ENCODE data around the gene RNASE11. TPM values are rescaled to one million over a fixed set of nuclear protein-coding genes. Genes with fewer than 3 reads are reported as not detected.

RNASE11 gene
- total and polyA plus RNA-seq, 4 donors: not detected

- TF ChIP-seq ATF3 (IDR thresholded peaks at IDR 0.05) (no peak), FOXA1 (IDR thresholded peaks at IDR 0.05) (no peak), TAF1 (conservative IDR thresholded peaks at IDR 0.05) (no peak), CTCF (IDR thresholded peaks at IDR 0.05; ENCODE audit: low read depth, low read length, missing input control) (no peak), RAD21 (IDR thresholded peaks at IDR 0.05) (no peak), SP1 (IDR thresholded peaks at IDR 0.05) (no peak), HNF4G (IDR thresholded peaks at IDR 0.05) (no peak), EGR1 (IDR thresholded peaks at IDR 0.05; ENCODE audit: low read depth in 2 of 2) (no peak), YY1 (IDR thresholded peaks at IDR 0.05) (no peak), ZBTB33 (IDR thresholded peaks at IDR 0.05) (no peak), GABPA (IDR thresholded peaks at IDR 0.05 in 1 of 2, conservative IDR thresholded peaks at IDR 0.05 in 1 of 2) (no peak), FOXA2 (IDR thresholded peaks at IDR 0.05) (no peak), REST (IDR thresholded peaks at IDR 0.05) (no peak)
Observed at GRCh38 chr14:20606902-20607242, 19.1 kb upstream of the RNASE11 start.

GRCh38 chr14:20606190-20606901 lies 18.5 kb upstream of the RNASE11 start:
- WGBS: 30% methylated on average over 8 of the region's 8 CpGs
- no peak for DNase-seq (ENCODE audit: low spot score)
- H3K9ac ChIP-seq (ENCODE audit: low read depth in 1 of 2, low read length in 2 of 2): no peak overlapping the region

More at GRCh38 chr14:20606902-20607242, 19.1 kb upstream of the RNASE11 start:
- DNase-seq (ENCODE audit: low spot score): no peak
- Histone ChIP-seq H3K4me1 (ENCODE audit: control insufficient read depth in 4 of 4, insufficient read depth in 4 of 4, low read length in 3 of 4) (peaks cover 0 to 34% (median 11%) of the 10 kb centered on the region in 4 donors), H3K36me3 (ENCODE audit: control insufficient read depth in 4 of 4, insufficient read depth in 3 of 4, low read depth in 1 of 4, low read length in 3 of 4) (no peaks in the 10 kb centered on the region), H3K9ac (ENCODE audit: low read depth in 1 of 2, low read length in 2 of 2) (no peak overlapping the region), H3K27ac (ENCODE audit: low read depth in 1 of 2, low read length in 2 of 2) (no peak overlapping the region), H3K4me3 (ENCODE audit: low read depth in 1 of 3, low read length in 3 of 3) (no peak overlapping the region), H3K27me3 (ENCODE audit: control insufficient read depth in 4 of 4, insufficient read depth in 4 of 4, low read length in 3 of 4) (no peaks in the 10 kb centered on the region), H3K9me3 (ENCODE audit: control insufficient read depth in 4 of 4, low read length in 3 of 4) (no peaks in the 10 kb centered on the region)
- 60% methylated on average over 2 of the region's 2 CpGs for WGBS

More at GRCh38 chr14:20606190-20606901, 18.5 kb upstream of the RNASE11 start:
- Histone ChIP-seq H3K27me3 (ENCODE audit: control insufficient read depth in 4 of 4, insufficient read depth in 4 of 4, low read length in 3 of 4) (no peaks in the 10 kb centered on the region), H3K36me3 (ENCODE audit: control insufficient read depth in 4 of 4, insufficient read depth in 3 of 4, low read depth in 1 of 4, low read length in 3 of 4) (no peaks in the 10 kb centered on the region), H3K4me3 (ENCODE audit: low read depth in 1 of 3, low read length in 3 of 3) (no peak overlapping the region), H3K27ac (ENCODE audit: low read depth in 1 of 2, low read length in 2 of 2) (no peak overlapping the region), H3K9me3 (ENCODE audit: control insufficient read depth in 4 of 4, low read length in 3 of 4) (no peaks in the 10 kb centered on the region), H3K4me1 (ENCODE audit: control insufficient read depth in 4 of 4, insufficient read depth in 4 of 4, low read length in 3 of 4) (peaks cover 0 to 29% (median 11%) of the 10 kb centered on the region in 4 donors)
- no peak for TF ChIP-seq EGR1 (IDR thresholded peaks at IDR 0.05; ENCODE audit: low read depth in 2 of 2)
- TF ChIP-seq GABPA (IDR thresholded peaks at IDR 0.05 in 1 of 2, conservative IDR thresholded peaks at IDR 0.05 in 1 of 2): no peak
- TF ChIP-seq HNF4A (conservative IDR thresholded peaks at IDR 0.05): peak; percentile 74 to 99
- TF ChIP-seq RAD21 (IDR thresholded peaks at IDR 0.05): peak; percentile 82 to 89
- TF ChIP-seq TAF1 (conservative IDR thresholded peaks at IDR 0.05): no peak
- peak in 1 of 2 donors; percentile 80 for TF ChIP-seq RXRA (IDR thresholded peaks at IDR 0.05)
- no peak for TF ChIP-seq YY1 (IDR thresholded peaks at IDR 0.05)
- no peak for TF ChIP-seq JUND (IDR thresholded peaks at IDR 0.05)
- TF ChIP-seq HNF4G (IDR thresholded peaks at IDR 0.05): peak; percentile 92
- peak; percentile 84 for TF ChIP-seq SP1 (IDR thresholded peaks at IDR 0.05)
- peak; percentile 52 for TF ChIP-seq CTCF (IDR thresholded peaks at IDR 0.05; ENCODE audit: low read depth, low read length, missing input control)

All from liver (tissue), 9 donors.